Stromal cell of bone marrow (primary cell): Measurements from ENCODE around the gene SP2.

Experiments
- DNase-seq: peaks from one replicate; pipeline ENCODE4 v3.0.0-alpha.2; 2012; ENCODE audit warnings: low read depth

Gene SP2

DNA sequence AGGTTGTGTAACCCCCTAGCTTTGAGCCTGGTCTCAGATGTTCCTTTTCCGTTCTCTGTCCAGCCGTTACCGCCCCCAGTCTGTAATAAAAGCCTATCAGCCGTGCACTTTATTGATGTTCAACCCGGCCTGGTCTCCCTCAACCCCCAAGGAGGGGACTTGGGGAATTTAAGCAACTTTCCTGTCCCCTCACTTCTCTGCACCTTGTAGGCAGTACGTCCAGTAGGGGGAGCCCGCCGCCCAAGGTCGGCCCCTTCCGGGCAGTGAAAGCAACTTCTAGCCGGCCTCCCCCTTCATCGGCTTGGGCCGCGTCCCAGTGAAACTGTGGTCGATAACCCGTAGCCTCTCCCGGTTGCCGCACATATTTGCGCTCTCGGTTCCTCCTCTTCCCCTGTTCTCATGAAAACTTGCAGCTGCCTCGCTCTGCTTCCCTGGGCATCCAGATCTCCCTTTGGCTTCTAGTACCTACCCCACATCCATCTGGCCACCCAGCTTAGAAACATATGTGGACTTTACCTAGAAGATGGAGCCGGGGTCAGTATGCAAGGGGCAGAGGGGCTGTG is 53.2 kb downstream of the SP2 start:
- peak; percentile 65 for DNase-seq

DNA sequence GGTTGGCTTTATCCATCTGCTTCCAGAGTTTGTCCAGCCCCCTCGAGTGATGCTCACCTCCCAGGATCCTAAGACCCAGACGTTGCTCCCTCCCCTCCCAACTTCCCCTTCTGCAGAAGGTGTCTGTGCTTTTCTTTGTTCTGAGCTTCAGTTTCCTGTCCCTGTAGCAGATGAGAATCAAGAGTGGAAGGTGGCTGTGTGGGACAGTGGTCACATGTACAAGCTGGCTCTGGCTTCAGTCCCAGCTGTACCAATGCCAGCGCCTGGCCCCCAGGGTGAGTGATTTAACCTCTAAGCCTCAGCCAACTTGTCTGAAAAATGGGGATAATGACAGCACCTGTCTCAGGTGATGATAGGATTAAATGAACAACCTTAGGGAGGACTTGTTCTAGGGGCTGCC is 53.9 kb downstream of the SP2 start:
- DNase-seq: no peak

DNA sequence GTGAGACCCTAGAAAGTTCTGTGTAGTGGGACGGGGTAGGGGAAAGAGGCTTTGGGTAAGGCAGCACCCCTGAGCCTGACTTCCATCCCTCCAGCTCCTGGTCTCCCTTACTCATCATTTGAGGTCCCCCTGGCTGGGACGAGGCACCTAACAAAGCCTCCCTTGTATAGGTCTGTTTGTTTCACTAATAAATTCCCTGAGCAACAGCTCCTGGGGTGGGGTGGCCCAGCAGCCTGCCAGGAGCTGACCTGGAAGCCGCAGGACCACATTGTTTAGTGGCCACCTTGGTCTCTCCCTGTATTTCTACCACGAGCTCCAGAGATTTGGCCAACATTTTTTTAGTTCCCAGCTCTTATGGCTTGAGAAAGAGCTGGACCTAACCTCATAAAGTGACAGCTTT is 54.4 kb downstream of the SP2 start:
- DNase-seq: no peak

DNA sequence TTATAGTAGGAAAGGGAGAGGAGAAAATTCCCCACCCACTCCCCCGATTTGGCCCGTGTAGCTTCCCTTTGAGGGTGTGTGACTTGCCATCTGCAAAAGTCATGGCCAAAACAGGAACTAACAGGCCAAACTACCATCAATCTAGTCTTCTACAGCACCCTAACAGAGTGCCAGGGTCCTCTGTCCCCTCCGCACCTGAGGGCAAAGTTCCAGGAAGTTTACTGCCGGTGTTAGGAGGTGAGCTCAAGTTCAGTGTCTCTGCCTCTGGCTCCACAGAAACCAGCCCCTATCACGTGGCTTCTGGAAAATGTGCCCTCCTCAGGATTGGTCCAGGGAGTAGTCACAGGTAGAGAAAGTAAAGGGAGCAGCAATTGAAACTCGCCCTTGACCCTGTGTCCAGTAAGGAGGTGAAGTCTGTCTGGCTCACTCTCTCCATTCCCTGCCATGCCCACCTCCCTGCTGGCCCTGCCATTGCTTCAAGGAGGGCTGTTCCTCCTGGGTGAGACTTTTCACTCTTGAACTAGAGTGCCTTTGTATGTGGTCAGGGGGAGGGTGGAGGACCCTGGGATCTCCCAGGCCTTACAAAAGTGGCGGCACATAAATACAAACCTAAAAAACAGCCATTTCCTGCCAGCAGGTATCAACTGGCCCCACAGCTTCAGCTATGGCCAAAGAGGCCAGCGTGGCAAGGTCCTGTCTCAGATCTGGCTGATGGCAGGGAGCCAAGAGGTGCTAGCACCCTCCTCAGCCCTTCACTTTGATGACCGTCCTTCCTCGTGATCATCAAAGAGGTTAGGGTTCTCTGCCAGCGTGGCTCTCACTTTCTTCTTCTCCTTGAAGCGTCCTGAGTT is 56.4 kb downstream of the SP2 start:
- DNase-seq: no peak

DNA sequence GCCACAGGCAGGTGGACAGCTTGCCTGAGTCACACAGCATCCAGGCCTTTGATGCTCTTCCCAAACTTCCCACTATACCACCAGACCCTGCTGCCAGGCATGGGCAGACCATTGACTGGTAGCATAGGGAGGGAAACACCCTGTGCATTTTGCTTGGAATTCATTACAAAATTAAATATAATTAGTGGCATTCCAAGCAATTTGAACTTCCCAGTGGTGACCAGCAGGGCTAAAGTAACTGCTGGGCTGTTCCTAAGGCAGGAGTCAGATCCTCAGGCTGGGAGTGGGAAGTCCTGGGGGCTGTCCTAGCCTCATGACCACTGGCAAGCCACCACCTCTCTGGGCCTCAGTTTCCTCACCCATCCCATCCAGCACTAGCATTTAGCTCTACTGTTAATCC is 57.9 kb downstream of the SP2 start:
- no peak for DNase-seq

DNA sequence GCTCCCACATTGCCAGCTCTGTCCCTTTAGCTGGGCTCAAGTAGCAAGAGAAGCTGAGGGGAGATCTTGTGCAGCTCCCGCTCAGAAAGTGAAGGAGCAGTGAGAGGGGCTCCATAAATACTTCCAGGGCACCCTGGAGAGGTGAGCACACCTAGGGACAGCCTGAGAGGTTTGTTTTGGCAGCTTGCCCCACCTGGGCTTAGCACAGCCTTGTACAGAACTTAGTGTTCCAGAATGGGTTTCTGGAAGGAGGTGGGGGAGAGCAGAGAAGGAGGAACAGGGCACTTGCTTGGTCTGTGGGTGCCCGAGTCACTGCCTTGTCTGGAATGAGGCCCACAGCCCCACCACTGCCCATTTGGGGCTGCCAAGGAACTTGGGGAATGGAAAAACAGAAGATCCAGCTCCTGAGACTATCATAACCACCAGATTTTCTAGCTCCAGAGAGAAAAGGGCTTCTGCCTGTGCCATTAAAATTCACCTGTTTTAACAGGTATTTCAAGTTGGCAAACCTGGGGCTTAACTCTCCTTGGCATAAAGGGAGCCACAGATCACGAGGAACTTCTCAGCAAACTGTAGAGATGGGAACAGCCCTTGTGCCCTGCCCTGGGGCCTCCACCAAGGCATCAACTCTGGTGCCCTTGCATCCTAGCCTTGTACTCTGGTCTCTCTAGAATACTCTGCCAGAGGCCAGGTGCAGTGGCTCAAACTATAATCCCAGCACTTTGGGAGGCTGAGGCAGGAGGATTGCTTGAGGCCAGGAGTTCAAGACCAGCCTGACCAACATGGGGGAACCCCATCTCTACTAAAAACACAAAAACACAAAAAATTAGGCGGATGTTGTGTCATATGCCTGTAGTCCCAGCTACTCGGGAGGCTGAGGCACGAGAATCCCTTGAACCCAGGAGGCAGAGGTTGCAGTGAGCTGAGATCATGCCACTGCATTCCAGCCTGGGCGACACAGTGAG is 59.7 kb downstream of the SP2 start:
- DNase-seq: no peak

DNA sequence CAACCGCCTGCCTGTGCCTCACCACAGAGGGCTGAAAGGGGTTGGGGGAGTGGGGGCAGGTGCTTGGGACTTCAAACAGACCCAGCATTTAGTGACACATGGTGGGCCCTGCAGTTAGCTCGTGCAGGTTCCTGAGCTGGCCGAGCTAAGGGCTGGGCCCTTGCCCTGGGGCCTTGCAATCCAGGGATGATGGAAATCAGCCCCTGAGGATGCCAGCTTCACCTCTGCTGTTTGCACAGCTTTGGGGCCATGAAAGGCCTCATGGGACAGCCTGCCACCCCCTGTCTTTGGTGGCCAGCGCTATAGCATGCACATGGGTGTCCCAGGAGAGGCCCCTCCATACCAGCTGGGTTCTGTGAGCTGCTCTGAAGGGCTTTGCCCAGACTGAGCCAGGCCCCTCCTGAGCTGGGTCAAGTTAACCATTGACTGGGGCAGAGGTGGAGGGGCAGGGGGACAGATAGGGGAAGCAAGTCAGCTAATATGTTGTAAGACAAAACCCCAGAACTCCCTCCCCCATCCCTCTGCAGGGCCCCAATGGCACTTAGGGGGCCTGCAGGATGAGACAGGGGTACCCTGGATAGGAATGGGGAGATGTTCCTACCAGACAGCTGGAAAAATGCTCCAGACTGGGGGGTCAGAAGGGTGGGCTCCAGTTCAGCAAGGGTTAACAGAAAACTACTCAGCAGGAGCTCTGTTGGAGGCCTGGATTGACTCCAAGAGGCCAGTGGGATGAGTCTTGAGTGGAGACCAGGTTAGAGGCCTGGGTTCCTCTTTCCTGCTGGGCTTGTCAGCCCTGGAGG is 61.0 kb downstream of the SP2 start:
- no peak for DNase-seq

DNA sequence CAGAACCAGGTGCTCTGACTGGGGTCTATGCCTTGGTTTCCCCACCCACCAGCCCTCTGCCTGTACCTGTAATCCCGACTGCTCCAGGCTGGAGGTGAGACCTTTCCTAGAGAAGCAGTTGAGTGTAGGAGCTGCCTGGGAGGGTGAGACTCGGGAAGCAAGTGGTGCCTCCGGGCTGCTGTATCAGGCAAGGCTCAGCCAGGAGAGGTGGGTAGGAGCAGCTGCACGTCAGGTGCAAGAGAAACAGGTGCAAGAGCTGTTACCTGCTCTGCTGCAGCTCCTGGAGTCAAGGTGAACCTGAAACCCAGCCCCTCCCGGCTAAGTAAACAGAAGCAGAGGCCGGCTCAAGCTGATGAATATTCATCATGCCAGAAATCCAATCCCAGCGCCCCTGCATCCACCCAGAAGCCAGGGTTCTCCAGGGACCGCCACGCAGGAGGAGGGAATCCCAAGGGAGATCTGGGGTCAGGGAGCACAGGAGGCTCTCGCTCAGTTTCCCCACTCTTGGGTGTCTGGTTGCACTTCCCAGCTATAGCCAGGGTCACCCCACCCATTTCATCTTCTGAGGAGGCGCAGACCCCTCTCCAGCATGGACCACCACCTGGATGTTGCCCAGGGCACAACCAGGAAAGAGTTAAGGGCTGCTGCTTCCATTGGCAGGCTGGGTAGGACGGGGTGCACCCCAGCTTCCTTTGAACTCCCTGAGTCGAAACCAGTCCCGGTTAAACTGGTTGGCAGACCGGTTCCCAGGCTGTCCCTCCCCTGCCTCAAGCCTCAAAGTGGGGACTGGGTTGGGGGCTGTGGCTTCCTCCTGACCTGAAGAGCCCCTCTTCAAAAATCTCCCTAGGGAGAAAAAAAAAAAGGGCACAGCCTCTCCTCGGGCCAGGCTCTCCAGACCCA is 61.8 kb downstream of the SP2 start, which contains the start of gene PRR15L:
TSS of gene PRR15L (minus strand) at position 293 of the 900 bp plus-strand sequence. CDS start 4,649 bp downstream, outside the sequence.
- DNase-seq: no peak

DNA sequence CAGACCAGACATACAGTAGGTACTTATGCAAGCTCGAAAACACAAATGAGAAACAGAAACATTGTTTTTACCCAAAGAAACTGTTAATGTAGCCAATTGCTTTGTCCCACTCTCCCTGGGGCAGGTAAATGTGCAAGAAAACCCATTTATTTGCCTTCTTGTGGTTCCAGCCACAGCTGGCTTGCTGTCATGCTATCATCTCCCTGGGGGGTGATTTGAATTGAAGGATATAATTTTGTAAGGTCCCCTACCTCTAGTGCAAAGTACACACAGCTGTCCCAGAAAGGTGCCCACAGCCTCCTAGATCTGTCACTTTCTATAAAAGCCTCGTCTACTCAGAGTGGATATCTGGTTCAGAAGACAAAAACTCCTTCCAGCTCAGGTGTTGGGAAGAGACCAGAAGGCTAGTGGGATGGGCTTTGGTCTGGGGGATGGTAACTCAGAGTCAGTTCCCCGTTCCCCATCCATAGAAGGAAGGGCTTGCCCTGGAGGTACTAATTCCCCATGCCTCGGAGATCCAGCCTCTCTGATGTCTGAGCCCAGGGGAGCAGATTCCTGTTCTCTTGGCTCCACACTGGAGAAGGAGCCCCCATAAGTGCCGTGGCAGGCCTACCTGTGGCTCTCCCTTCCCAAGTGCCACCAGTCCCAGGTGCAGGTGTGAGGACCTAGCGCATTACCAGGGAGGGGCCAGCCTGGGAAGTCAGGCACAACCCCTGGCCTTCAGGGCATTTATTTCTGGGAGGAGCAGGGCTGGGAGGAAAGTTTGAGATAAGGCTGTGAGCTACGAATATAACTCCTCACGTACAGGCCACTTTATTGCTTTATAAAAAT is 64.0 kb downstream of the SP2 start:
- no peak for DNase-seq

DNA sequence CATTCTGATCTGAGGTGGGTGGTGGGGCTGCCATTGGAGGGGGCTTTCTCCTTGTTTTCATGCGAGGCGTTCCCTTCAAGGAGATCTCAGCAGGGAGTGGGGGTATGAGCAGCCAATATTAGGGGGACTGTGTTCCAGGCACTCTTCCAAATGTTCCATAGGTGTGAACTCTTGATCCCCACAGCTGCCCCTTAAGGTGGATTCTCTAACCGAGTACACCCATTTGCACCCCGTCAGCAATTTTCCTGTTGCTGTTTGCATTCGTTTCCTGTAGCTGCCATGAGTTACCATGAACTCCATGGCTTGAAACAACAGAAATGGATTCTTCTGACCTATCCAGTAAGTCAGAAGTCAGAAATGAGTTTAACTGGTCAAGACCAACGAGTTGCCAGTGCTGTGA is 65.4 kb downstream of the SP2 start:
- DNase-seq: no peak

DNA sequence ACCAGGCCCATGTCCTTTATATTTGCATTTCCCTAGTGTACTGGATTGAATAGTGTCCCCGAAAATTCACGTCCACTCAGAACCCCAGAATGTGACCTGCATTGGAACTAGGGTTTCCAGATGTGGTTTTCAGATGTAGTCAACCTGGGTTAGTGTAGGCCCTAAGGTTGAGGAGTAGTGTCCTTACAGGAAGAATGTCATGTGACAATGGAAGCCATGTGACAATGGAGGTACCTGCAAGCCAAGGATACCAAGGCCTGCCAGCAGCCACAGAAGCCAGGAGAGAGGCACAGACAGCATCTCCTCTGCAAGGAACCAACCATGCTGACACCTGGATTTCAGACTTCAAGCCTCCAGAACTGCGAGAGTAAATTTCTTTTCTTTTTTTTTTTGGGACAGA is 66.9 kb downstream of the SP2 start:
- no peak for DNase-seq

DNA sequence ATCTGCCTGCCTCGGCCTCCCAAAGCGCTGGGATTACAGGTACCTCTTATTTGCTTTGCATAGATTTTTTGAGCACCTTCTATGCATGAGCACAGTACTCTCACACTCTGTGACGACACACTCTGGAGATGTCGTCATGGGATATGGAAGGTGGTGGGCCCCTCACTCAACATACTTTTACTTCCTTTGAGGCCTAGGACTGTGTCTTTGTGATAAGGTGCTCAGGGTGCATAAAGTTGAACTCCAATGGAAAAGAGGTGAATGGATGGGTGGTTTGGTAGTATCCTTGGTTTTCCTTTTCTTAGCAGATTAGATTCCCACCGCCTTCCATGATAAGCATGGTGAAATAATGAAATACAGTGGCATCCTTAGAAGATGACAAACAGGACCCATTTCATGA is 68.8 kb downstream of the SP2 start:
- DNase-seq: no peak

DNA sequence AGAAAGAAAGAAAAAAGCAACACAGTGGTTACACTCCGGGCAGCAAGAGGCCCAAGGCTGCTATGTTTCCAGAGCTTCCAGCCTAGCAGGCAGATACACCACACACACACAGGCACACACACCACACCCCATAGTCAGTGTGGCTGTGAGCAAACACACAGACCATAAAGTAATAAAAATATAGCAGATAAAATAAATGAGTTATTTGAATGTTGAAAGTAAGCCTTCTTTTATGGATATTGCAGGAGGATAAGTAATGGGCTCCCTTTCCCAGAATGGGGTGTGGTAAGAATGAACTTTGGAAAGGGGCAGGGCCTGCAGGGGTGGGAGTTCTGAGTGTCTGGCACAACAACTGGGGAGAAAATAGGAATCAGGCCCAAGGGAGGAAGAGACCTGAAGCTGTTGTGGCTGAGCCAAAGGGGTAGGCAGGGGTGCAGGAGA is 70.1 kb downstream of the SP2 start:
- DNase-seq: peak; percentile 61

DNA sequence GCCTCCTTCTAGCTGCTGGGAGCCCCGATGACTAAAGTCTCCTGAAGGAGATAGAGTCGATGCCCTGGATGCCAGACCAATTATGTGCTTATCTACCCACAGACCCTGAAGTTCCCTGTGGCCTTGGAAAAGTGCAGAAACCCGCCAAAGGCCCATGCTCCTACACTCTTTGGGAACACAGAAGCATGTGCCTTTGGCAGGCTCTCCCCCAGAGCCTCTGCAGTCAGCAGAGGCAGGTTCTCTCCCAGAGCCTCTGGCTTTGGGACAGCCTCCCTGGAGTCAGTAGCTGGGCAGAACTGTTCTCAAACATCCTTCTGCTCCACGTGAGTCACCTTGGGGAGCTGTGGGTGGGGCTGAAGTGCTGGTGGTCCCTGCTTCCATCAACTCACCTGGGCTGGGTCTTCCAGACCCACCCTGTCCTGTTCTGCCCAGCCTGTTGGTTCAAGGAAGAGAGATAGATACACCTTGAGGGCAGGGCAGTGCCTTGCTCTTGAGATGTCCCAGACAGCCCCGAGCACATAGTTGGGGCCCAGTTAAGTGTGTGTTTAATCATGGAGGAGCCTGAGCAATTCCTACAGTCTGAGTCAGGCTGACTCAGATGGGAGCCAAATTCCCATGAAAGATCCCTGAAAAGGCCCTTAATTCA is 71.7 kb downstream of the SP2 start:
- peak; percentile 82 for DNase-seq

DNA sequence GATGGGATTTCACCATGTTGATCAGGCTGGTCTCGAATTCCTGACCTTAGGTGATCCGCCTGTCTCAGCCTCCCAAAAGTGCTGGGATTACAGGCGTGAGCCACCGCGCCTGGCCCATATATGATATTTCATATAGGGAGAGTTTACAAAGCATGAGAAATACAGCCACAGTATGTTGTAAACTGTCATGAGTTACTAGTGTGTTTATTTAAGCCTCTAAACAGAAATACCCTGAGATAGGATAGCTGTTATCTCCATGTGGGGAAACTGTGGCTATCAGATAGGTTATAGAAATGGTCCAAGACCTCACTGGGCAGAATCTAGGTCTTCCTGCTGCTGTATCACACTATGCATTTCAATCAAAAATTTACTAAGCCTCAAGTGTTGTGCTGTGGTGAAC is 72.8 kb downstream of the SP2 start:
- DNase-seq: no peak

DNA sequence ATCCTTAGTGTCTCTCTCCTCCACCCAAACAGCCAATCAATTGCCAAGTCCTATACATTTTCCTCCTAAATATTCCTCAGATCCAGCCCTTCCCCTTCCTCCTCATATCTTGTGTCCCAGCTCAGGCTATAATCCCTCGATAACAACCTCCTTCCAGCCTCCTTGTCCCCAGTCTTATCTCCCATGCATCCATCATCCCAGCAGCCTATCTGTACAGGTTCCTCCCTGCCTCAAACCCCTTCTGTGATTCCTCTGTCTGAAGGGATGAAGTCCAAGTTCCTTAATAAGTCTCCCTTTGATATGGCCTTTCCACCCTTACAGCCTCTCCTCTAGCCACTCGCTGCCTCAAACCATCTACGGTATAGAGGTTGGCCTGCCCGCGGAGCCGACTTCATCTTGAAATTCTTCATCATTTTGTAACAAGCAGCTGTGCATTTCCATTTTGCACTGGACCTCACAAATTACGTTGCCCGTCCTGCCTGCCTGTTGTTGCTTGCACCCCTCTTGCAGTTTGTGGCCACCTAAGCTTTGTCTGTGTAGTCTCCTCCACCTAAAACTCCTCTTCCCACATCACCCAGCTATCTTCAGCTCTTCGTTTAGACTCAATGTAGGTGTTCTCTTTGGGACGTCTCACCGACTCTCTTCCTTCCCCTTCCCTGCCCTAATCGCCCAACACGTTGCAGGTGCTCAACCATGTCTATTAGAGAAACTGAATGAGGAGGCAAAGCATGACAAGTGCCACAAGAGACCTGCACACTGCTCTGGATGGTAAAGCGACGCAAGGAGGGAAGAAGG is 74.1 kb downstream of the SP2 start:
- no peak for DNase-seq

DNA sequence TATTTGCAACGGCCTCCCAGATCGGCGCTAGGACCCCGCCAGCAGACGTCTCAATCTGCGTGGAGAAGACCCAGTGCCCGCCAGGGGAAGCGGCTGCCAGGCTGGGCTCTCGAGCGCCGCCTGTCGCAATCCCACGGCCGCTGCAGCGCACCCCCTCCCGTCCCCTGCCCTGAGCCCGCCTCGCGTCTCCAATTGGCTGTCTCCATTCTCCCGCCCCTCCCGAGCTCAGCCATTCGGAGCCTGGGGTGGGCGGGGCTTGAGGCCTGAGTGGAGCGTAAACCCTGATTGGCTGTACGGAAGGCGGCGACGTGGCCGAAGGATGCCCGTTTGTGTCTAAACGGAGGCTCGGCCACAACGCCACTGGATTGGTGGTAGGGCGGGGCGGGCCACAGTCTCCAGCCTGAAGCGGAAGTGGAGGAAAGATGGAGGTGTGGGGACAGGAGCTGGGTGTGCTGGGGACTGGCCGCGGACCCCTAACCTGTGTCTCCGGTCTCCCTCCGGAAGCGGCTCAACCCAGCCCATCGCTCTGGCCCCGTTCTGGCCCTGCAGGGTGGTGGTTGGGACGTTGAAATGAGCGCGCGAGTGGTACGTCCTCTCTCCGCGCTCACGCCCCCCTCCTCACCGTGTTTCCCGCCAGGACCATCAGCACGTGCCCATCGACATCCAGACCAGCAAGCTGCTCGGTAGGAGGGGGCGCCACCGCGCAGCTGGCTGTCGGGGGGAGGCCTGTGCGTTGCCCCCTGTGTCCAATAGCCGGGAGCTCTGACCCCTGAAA is 74.9 kb downstream of the SP2 start, which contains the start of gene CDK5RAP3:
TSS of gene CDK5RAP3 (plus strand) at position 389 of the 775 bp plus-strand sequence. CDS start at position 423, 34 bp downstream.
- DNase-seq: peak; percentile 99
